ENCODE measurements around the gene ENPEP.

The ENPEP gene

GRCh38 chr4:110609044-110609750 is 133.2 kb downstream of the ENPEP start:
- DNase-seq = no peak

DNA sequence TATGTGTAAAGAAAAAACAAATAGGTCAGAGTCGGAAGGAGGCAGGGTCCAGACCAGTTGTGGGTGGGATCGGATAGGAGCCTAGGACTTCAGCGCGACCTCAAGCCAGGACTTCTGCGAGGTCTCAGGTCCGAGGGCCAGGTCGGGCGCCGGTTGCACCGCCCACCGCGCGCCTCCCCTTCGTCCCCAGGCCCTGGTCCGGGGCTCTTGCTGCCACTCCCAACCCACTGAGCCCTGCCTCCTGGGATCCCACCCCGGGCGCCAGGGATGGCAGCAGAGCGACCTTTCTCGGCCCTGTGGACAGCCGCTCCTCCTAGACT is 134.6 kb downstream of the ENPEP start:
- no peak for DNase-seq

- no peak for DNase-seq
Measured at GRCh38 chr4:110610940-110611831, 135.2 kb downstream of the ENPEP start.

DNA sequence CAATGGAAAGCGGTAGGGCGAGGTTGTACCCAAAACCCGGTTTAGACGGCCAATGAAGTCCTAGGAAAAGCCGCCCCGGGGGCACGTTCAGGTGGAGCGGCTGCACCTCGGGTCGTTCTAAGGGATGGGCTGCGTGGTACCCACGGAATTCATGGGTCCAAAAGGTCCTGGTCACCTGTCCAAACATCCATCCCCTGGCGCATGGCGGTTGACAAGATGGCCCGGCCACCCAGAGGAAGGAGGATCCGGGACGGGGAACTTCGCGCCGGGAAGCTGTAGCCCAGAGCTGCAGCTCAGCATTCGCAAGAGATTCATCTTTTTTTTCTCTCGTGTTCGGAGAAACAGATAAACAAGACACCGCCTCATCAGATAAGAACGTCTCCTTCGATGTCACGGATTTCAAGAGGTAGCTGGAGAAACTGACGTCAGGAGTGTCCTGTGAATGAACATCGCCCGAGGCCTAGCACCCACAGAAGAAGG is 136.1 kb downstream of the ENPEP start:
- DNase-seq = no peak

DNA sequence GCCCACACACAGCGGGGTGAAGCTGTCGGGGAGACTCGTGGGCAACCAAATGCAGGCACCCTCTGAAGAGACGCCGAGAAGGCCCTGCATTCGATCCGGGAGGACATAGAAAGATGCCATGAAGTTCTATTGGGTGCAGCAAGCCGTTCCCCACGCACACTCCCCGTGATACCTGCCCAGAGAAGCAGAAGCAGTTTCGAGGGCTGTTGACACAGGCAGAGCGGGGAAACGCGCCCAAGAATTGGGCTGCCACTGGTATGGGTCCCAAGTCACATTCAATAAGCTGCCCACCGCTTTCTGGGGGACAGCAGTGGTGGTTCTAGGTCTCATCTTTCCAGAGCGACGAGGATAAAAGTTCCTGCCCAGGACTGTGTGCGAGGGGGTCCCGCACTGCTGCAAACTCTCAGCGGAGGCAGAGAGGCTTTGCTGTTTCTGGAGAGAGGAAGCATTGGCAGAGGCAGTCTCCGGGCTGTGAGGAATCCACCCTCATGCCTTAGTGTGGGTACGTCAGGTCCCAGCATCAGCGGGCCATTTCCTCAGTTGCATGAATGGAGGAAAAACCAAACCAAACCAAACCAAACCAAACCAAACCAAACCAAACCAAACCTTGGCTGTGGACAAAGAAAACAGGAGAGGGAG is 136.8 kb downstream of the ENPEP start:
- DNase-seq = no peak

DNA sequence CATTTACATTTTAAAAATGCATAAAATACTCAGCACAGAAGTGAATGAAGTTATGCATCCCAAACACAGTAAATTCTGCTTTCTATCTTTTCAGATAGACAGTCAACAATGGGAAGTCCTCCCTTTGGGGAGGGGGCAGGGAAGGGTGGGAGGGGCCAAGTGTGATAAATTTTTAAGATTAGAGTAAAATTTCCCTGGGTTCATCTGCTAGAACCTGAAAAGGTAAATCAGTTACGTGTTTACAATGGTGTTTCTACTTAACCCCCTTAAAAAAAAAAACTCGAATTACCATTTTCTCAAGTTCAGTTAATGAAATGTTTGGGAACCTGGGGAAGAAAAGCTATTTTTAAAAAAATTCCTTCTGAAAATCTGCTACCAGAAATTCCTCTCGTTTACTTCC is 137.8 kb downstream of the ENPEP start:
- DNase-seq = no peak

DNA sequence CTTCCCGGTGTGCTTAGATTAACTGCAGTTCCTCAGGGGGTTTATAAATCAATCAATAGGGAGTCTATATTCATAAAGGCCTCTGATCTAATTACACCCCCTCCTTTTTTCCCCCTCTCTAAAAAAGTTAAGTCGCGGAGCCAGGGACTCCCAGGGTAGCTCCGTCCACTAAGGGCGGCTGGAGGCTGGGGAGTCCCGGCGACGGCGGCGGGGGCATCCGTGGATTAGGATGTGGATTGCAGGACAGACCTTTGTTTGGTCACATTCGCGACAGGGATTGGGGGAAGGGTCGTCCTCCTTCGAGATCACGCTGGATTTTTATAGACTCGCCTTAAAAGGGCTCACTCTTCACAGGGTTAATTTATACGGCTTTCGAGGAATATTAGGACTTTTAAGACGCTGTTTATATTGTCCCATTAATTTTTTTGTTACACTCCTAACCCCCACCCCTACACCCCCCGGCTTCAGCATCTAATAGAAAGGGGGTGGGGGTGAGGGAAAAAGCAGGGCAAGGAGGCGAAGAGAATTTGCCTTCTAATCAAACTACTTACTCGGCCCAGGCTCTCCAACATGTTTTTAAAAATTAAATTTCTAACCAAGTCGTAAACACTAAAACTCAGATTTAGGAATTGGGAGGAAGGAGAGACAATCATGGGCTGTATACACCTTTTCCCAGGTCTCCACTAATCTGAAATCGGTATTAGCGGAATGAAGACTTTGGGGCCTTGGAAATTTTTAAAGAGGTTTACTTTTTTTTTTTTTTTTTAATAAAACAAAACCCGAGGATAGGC is 138.4 kb downstream of the ENPEP start:
- no peak for DNase-seq
